Measurements from ENCODE around the gene PANK2. TPM values are rescaled to one million over a fixed set of nuclear protein-coding genes. Genes with fewer than 3 reads are reported as not detected.

Gene PANK2
- polyA plus RNA-seq (2012; rRNA removed): 17.7 and 23.3 TPM in 2 replicates
- polyA plus RNA-seq (2012; cell fraction: cytosol; rRNA removed): 19.6 and 22.5 TPM in 2 replicates
- 43.1 and 53.0 TPM in 2 replicates for polyA plus RNA-seq (2012; cell fraction: nucleus; rRNA removed)

- Histone ChIP-seq H3K9me3 (no peaks in the 10 kb centered on the region), H3F3A (replicated peaks; ENCODE audit: insufficient read depth) (peaks cover 16% of the 10 kb centered on the region), H3K79me2 (ENCODE audit: insufficient read depth) (peaks cover 87% of the 10 kb centered on the region), H3K36me3 (replicated peaks in 1 of 2; ENCODE audit: control insufficient read depth in 1 of 2, insufficient read depth in 2 of 2, low read length in 1 of 2) (peaks cover 0 to 24% of the 10 kb centered on the region in 2 experiments), H2AFZ (ENCODE audit: low read depth) (peak within 1 kb of the TSS; percentile 64; the same call in 1 of the 2 replicates), H3K4me3 (ENCODE audit: low read depth in 2 of 2, low read length in 1 of 2) (peak within 1 kb of the TSS; percentile 81 to 100), H4K20me1 (ENCODE audit: insufficient read depth) (peaks cover 41% of the 10 kb centered on the region), H3K4me2 (peak within 1 kb of the TSS; percentile 94), H3K9me2 (no peaks in the 10 kb centered on the region), H3K9ac (peak within 1 kb of the TSS; percentile 98), H3K27ac (ENCODE audit: low read depth in 2 of 2, low read length in 1 of 2) (peak within 1 kb of the TSS; percentile 96), H3K27me3 (ENCODE audit: insufficient read depth) (no peaks in the 10 kb centered on the region), H3K4me1 (ENCODE audit: control insufficient read depth in 1 of 2, insufficient read depth in 2 of 2, low read depth in 1 of 2, low read length in 1 of 2) (peaks cover 10 to 15% of the 10 kb centered on the region in 2 experiments)
- 3% methylated on average over 30 of the region's 72 CpGs for WGBS (ENCODE audit: low lambda C conversion rate)
- CTCF ChIA-PET: interaction anchor here (1.2 to 2.3 kb wide), 2 partner anchors 137 to 196 kb away, joined by 5 to 14 read pairs; no protein-coding TSS in a partner anchor
- peak; percentile 99 for DNase-seq
- POLR2A ChIA-PET: interaction anchor here (1.8 kb wide), 1 partner anchor 196 kb away, joined by 6 read pairs; no protein-coding TSS in a partner anchor
- TF ChIP-seq MAX (IDR thresholded peaks at IDR 0.05; ENCODE audit: low read depth) (peak; percentile 64; the same call in 1 of the 2 replicates), FOSL2 (IDR thresholded peaks at IDR 0.05; ENCODE audit: borderline replicate concordance, low read depth) (no peak), MEF2A (IDR thresholded peaks at IDR 0.05; ENCODE audit: borderline replicate concordance, low read depth) (no peak), TAF1 (IDR thresholded peaks at IDR 0.05; ENCODE audit: borderline replicate concordance, low read depth, low read length) (peak; percentile 82), TCF12 (IDR thresholded peaks at IDR 0.05) (peak; percentile 15; the same call in 1 of the 2 replicates), NRF1 (IDR thresholded peaks at IDR 0.05; ENCODE audit: low read depth, low read length) (no peak), CTCF (IDR thresholded peaks at IDR 0.05) (peak; percentile 52), GABPA (IDR thresholded peaks at IDR 0.05; ENCODE audit: low read depth) (peak; percentile 87), RXRA (IDR thresholded peaks at IDR 0.05; ENCODE audit: borderline replicate concordance, low read depth) (0 out of 2 replicates have a peak, but pooled peaks have one; percentile 38), FOXJ3 (CRISPR knock-in tag; IDR thresholded peaks at IDR 0.05) (peak; percentile 53; the same call in 1 of the 2 replicates), RCOR1 (IDR thresholded peaks at IDR 0.05; ENCODE audit: low read length) (no peak; the same call in 1 of the 2 replicates), USF1 (IDR thresholded peaks at IDR 0.05; ENCODE audit: borderline replicate concordance, low read depth) (no peak), ZBTB33 (IDR thresholded peaks at IDR 0.05; ENCODE audit: borderline replicate concordance, low read depth) (no peak), SIN3A (IDR thresholded peaks at IDR 0.05; ENCODE audit: borderline replicate concordance, low read depth, low read length) (peak; percentile 79; the same call in 1 of the 2 replicates), IRF3 (IDR thresholded peaks at IDR 0.05; ENCODE audit: low read depth, low read length) (peak; percentile 95), CHD2 (IDR thresholded peaks at IDR 0.05; ENCODE audit: low read length, partially characterized antibody) (peak; percentile 97), EP300 (IDR thresholded peaks at IDR 0.05; ENCODE audit: borderline replicate concordance in 1 of 2, low read depth in 1 of 2, low read length in 1 of 2) (0 out of 4 replicates have a peak, but pooled peaks have one; percentile 11 to 13), RFX5 (IDR thresholded peaks at IDR 0.05; ENCODE audit: low read length) (peak; percentile 62; the same call in 1 of the 2 replicates), GATA2 (CRISPR knock-in tag; IDR thresholded peaks at IDR 0.05) (no peak), POLR2AphosphoS5 (IDR thresholded peaks at IDR 0.05; ENCODE audit: low read depth, low read length) (peak; percentile 88), JUND (IDR thresholded peaks at IDR 0.05) (no peak)
Observed at GRCh38 chr20:3888622-3889488, at the start of gene PANK2. PANK2 (plus strand) TSS chr20:3889387.
